GM12878 (cell line): ENCODE measurements around the gene CCNY.
A peak's percentile ranks its signal among the peaks of the same experiment; 100 is the strongest.

Experiments
- CHD2 ChIP-seq: IDR thresholded peaks from 2 replicates; pipeline ENCODE4 v1.6.1; 2011; ENCODE audit warnings: low read depth, low read length, improper control_type of control experiment, borderline replicate concordance
- CTCF ChIP-seq, 3 experiments: IDR thresholded peaks in 2 of 3; conservative IDR thresholded peaks in 1 of 3; 2 replicates each; pipeline ENCODE4 v1.5.1; 2011; ENCODE audit warnings: low read depth in 3 of 3, low read length in 3 of 3, mild to moderate bottlenecking in 3 of 3, control low read depth in 2 of 3, moderate library complexity in 2 of 3, inconsistent platforms in 1 of 3, mixed read lengths in 1 of 3; ENCODE audit not compliant: control insufficient read depth in 2 of 3, insufficient read depth in 1 of 3; ENCODE audit errors: extremely low read depth in 1 of 3
- NFYB ChIP-seq: IDR thresholded peaks from 2 replicates; pipeline ENCODE4 v1.6.1; 2011; ENCODE audit warnings: low read depth, mild to moderate bottlenecking, low read length, improper control_type of control experiment, moderate library complexity; ENCODE audit not compliant: insufficient read depth
- NRF1 ChIP-seq: conservative IDR thresholded peaks from 2 replicates; pipeline ENCODE4 v1.6.1; 2011; ENCODE audit warnings: mild to moderate bottlenecking, low read depth, low read length, improper control_type of control experiment
- RAD21 ChIP-seq: IDR thresholded peaks from 2 replicates; pipeline ENCODE4 v1.6.1; 2011; ENCODE audit warnings: mild to moderate bottlenecking, low read depth, low read length, moderate library complexity; ENCODE audit not compliant: insufficient read depth
- USF1 ChIP-seq: IDR thresholded peaks from 2 replicates; pipeline ENCODE4 v1.6.1; 2011; ENCODE audit warnings: borderline replicate concordance, low read depth, mild to moderate bottlenecking, moderate library complexity, mixed read lengths, low read length; ENCODE audit not compliant: insufficient read depth; ENCODE audit errors: extremely low read length
- USF2 ChIP-seq: IDR thresholded peaks from 2 replicates; pipeline ENCODE4 v1.6.1; 2011; ENCODE audit warnings: low read depth, low read length, improper control_type of control experiment, borderline replicate concordance
- YY1 ChIP-seq: IDR thresholded peaks from 2 replicates; pipeline ENCODE4 v1.6.1; 2011; ENCODE audit warnings: low read depth, mild to moderate bottlenecking, low read length
- TF ChIP-seq, protein P1 (sequence below): IDR thresholded peaks from 2 replicates; pipeline ENCODE4 v1.6.1; 2012; ENCODE audit warnings: low read depth, low read length, improper control_type of control experiment
- TF ChIP-seq, protein P2 (sequence below): IDR thresholded peaks from 2 replicates; pipeline ENCODE4 v1.6.1; 2011; ENCODE audit warnings: mild to moderate bottlenecking, low read depth, low read length, moderate library complexity; ENCODE audit not compliant: insufficient replicate concordance

GRCh38 chr10:35379226-35380137 is 43.2 kb downstream of the CCNY start:
- TF ChIP-seq YY1 = no peak
- TF ChIP-seq, protein P1, sequence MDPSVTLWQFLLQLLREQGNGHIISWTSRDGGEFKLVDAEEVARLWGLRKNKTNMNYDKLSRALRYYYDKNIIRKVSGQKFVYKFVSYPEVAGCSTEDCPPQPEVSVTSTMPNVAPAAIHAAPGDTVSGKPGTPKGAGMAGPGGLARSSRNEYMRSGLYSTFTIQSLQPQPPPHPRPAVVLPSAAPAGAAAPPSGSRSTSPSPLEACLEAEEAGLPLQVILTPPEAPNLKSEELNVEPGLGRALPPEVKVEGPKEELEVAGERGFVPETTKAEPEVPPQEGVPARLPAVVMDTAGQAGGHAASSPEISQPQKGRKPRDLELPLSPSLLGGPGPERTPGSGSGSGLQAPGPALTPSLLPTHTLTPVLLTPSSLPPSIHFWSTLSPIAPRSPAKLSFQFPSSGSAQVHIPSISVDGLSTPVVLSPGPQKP = no peak
- TF ChIP-seq USF2 = no peak
- no peak for TF ChIP-seq NFYB
- TF ChIP-seq CHD2 = no peak
- TF ChIP-seq CTCF (IDR thresholded peaks at IDR 0.05 in 2 of 3, conservative IDR thresholded peaks at IDR 0.05 in 1 of 3; ENCODE audit: control insufficient read depth in 2 of 3, extremely low read depth in 1 of 3, insufficient read depth in 1 of 3, low read depth in 3 of 3, low read length in 3 of 3) = peak; percentile 30 to 45 (median 41); a peak in 4 of 6 replicates
- TF ChIP-seq RAD21 = peak; percentile 89
- TF ChIP-seq NRF1 = no peak
- TF ChIP-seq, protein P2, sequence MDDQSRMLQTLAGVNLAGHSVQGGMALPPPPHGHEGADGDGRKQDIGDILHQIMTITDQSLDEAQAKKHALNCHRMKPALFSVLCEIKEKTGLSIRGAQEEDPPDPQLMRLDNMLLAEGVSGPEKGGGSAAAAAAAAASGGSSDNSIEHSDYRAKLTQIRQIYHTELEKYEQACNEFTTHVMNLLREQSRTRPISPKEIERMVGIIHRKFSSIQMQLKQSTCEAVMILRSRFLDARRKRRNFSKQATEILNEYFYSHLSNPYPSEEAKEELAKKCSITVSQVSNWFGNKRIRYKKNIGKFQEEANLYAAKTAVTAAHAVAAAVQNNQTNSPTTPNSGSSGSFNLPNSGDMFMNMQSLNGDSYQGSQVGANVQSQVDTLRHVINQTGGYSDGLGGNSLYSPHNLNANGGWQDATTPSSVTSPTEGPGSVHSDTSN = no peak
- no peak for TF ChIP-seq USF1
